RWPE2 (cell line): Measurements from ENCODE around the gene CCDC9B.

ENCODE experiments used
- ATAC-seq: fragments of 200-7000 bp; cut with Tn5 transposase; 3 replicates; pipeline ENCODE4 v1.9.1; 2021; ENCODE audit warnings: low read depth
- DNase-seq: peaks from one replicate; pipeline ENCODE4 v3.0.0-alpha.2; 2020; ENCODE audit warnings: low spot score
- H3K27ac ChIP-seq: fragments of 450-650 bp; 2 replicates; pipeline ENCODE4 v1.5.1; 2017; ENCODE audit warnings: mild to moderate bottlenecking; ENCODE audit not compliant: poor library complexity, severe bottlenecking
- H3K27me3 ChIP-seq: fragments of 250-450 bp; sonication (Bioruptor Pico); 2 replicates; pipeline ENCODE4 v1.5.1; 2021; ENCODE audit warnings: mild to moderate bottlenecking, moderate library complexity; ENCODE audit not compliant: insufficient read depth, poor library complexity, severe bottlenecking
- H3K36me3 ChIP-seq: fragments of 250-450 bp; sonication (Bioruptor Pico); 2 replicates; pipeline ENCODE4 v1.5.1; 2020; ENCODE audit warnings: low read depth, mild to moderate bottlenecking, moderate library complexity
- H3K4me1 ChIP-seq: fragments of 250-450 bp; sonication (Bioruptor Pico); 2 replicates; pipeline ENCODE4 v1.5.1; 2021; ENCODE audit warnings: mild to moderate bottlenecking, moderate library complexity; ENCODE audit not compliant: insufficient read depth, poor library complexity, severe bottlenecking
- H3K4me3 ChIP-seq: fragments of 250-450 bp; sonication (Bioruptor Pico); 2 replicates; pipeline ENCODE4 v1.5.1; 2021; ENCODE audit warnings: mild to moderate bottlenecking, moderate library complexity; ENCODE audit not compliant: severe bottlenecking
- H3K9me3 ChIP-seq: fragments of 250-450 bp; sonication (Bioruptor Pico); 2 replicates; pipeline ENCODE4 v1.5.1; 2021; ENCODE audit warnings: mild to moderate bottlenecking, moderate library complexity; ENCODE audit not compliant: severe bottlenecking
- CTCF ChIP-seq: fragments of 450-650 bp; IDR thresholded peaks from one replicate; pipeline ENCODE4 v1.5.1; 2017; ENCODE audit warnings: mild to moderate bottlenecking, moderate library complexity; ENCODE audit not compliant: poor library complexity, severe bottlenecking

The CCDC9B gene

GRCh38 chr15:40302981-40303380, 37.8 kb downstream of the CCDC9B start:
- H3K9me3 ChIP-seq: peaks cover 4% of the 10 kb centered on the region
- no peak overlapping the region for H3K4me3 ChIP-seq
- no peak overlapping the region for H3K27ac ChIP-seq
- H3K27me3 ChIP-seq: no peaks in the 10 kb centered on the region
- DNase-seq: peak; percentile 67
- no peaks in the 10 kb centered on the region for H3K4me1 ChIP-seq
- TF ChIP-seq CTCF: no peak
- ATAC-seq: no peak
- H3K36me3 ChIP-seq: no peaks in the 10 kb centered on the region

GRCh38 chr15:40302288-40302886, 38.4 kb downstream of the CCDC9B start:
- Histone ChIP-seq H3K4me3 (no peak overlapping the region), H3K27ac (no peak overlapping the region), H3K4me1 (no peaks in the 10 kb centered on the region), H3K9me3 (peaks cover 4% of the 10 kb centered on the region), H3K36me3 (no peaks in the 10 kb centered on the region), H3K27me3 (no peaks in the 10 kb centered on the region)
- peak; percentile 73 for DNase-seq
- no peak for TF ChIP-seq CTCF
- no peak for ATAC-seq

DNA sequence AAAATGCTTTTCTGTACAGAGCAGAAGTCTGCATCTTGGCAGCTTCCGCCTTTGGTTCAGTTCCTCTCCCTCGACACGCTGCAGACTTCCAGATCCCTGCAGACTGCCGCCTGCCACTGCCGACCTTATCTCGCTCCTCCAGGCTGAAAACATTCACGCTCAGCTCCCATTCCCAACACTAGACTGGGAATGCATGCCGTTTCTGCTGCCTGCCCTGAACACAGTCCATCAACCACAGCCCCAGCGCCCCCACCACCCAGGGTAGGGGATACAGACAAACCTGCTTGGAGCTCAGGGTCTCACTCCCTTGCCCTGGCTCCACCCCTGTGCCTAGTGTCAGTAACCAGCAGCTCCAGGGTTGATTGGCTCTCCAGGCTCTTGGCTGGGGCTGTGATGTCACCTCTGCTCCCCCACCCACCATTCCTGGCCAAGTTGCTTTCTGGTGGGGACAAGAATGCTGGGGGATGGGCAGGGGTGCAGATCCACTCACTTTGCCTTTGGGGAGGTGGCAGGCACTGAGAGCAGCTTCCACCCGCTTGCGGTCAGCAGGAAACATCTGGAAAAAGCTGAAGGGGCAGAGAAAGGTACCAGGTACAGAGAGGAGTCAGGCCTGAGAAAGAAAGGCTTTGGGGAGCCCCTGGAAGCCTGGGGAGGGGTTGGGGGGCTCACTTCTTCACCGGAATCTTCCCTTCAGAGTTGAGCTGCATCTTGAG, 39.1 kb downstream of the CCDC9B start:
- ATAC-seq (no peak), DNase-seq (peak; percentile 71)
- no peaks in the 10 kb centered on the region for H3K4me1 ChIP-seq
- TF ChIP-seq CTCF: no peak
- peaks cover 4% of the 10 kb centered on the region for H3K9me3 ChIP-seq
- H3K4me3 ChIP-seq: no peak overlapping the region
- H3K36me3 ChIP-seq: no peaks in the 10 kb centered on the region
- H3K27me3 ChIP-seq: no peaks in the 10 kb centered on the region
- no peak overlapping the region for H3K27ac ChIP-seq

DNA sequence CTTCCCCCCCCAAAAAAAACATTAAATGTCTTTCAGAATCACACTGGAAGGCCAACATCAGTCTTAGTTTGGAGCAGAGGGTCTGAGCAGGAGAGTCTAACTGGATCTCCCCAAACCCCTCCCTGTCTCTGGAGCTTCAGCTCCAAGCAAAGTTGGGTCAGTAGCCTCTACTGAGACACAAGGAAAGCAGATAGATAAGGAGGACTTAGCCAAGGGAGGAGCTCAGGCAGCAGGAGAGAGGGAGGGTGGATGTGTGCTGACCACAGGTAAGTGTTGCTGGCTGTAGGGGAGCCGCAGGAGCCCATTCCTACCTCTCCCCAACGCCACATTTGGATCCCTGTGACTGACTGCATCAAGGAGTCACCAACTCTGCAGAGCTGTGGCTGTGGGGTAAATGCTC, 40.0 kb downstream of the CCDC9B start:
- no peak for ATAC-seq
- H3K4me1 ChIP-seq: no peaks in the 10 kb centered on the region
- peak; percentile 15 for DNase-seq
- no peak overlapping the region for H3K27ac ChIP-seq
- H3K27me3 ChIP-seq: no peaks in the 10 kb centered on the region
- H3K36me3 ChIP-seq: no peaks in the 10 kb centered on the region
- H3K4me3 ChIP-seq: no peak overlapping the region
- no peak for TF ChIP-seq CTCF
- peaks cover 4% of the 10 kb centered on the region for H3K9me3 ChIP-seq

DNA sequence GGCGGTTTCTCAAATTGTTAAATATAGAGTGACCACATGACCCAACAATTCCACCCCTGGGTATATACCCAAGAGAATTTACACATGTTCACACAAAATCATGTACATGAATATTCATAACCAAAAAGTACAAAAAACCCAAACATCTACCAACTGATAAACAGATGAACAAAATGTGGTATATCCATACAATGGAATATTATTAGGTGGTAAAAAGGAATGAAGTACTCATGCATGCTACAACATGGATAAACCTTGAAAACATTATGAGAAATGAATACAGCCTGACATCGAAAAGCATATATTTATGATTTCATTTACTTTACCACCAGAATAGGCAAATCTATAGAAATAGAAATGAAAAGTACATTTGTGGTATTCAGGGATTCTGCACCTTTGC, 40.4 kb downstream of the CCDC9B start:
- no peak for DNase-seq
- peaks cover 4% of the 10 kb centered on the region for H3K9me3 ChIP-seq
- H3K4me1 ChIP-seq: no peaks in the 10 kb centered on the region
- no peak overlapping the region for H3K4me3 ChIP-seq
- TF ChIP-seq CTCF: no peak
- H3K36me3 ChIP-seq: no peaks in the 10 kb centered on the region
- no peaks in the 10 kb centered on the region for H3K27me3 ChIP-seq
- no peak for ATAC-seq
- no peak overlapping the region for H3K27ac ChIP-seq
